Thyroid gland (tissue), 4 donors: ENCODE measurements around the gene CCT2.

Experiments
- CTCF ChIP-seq, 6 experiments: fragments of 200-600 bp in 3 of 6; fragments of 450-650 bp in 3 of 6; sonication (generic) in 3 of 6; IDR thresholded peaks; one replicate each; pipeline ENCODE4 v1.5.1; 2016 to 2019; ENCODE audit warnings: antibody characterized with exemption in 6 of 6, mild to moderate bottlenecking in 2 of 6, inconsistent platforms in 1 of 6, moderate library complexity in 1 of 6
- POLR2A ChIP-seq, 2 donors: fragments of 450-650 bp; IDR thresholded peaks; one replicate each; pipeline ENCODE4 v1.6.1; 2017; ENCODE audit warnings: antibody characterized with exemption in 2 of 2, mild to moderate bottlenecking in 2 of 2, moderate library complexity in 1 of 2

GRCh38 chr12:69633061-69633460, 47.8 kb downstream of the CCT2 start:
- TF ChIP-seq CTCF (IDR thresholded peaks at IDR 0.05) (peak in 1 of 6 experiments; percentile 20), POLR2A (IDR thresholded peaks at IDR 0.05) (no peak)
